Embryonic facial prominence (tissue), 1 donor: ENCODE measurements around the gene TRPM3.

ENCODE experiments used
- DNase-seq: peaks from one replicate; pipeline ENCODE4 v3.0.0-alpha.2; 2016; ENCODE audit errors: extremely low spot score

Gene TRPM3

DNA sequence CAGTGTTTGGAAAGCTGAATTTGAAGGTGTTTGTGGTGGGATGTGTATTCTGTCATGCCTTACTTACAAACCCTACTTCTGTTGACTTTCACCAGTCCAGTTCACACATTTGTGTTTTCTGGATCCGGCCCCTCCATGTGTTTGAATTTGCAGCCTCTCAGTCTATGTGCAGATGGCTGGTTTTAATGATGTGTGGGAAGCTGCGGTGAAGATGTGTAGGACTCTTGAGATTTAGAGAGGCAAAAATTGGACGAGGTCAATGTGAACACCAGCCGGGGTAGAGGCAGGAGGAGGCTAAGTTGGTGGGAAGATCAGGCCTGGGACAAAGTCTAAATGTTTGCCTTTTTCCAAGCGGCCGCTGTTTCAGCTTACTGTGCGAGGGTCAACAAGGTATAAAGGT lies 591.6 kb downstream of the TRPM3 start:
- DNase-seq: no peak

DNA sequence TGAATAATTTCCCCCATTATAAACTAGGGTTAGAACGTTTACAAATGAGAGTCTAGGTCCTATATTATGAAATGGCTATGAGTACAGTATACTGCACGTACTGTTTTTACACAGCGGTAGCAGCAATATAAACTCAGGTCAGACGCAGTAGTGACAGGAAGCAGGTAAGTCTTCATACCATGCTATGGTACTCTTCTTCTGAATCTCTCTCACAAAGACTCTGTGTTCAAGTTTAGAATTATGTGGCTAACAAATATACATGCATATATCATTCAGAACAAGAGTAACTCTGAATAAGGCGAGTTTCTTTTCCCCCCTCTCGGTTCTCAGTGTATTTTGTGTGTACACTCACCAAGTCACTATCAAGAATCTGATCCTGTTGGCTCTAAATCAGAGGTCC lies 592.0 kb downstream of the TRPM3 start:
- DNase-seq: no peak

DNA sequence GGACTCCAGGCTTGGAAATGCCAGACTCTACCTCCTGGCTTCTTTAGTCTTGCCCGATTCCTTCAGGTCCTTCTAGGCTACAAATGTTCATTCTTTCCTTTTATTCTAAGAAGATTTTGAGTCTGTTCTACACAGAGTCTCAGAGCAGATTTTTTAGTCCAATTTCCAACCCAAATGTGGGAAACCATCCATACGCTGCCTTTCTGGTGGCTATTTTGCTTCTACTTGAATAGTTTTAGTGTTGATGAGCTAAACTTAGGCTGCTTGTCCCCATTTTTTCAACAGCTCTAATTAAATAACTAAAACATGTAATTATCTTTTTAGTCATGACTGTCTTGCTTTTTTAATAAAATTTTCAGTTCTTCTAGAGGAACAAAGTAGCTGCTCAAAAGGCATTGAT lies 594.5 kb downstream of the TRPM3 start:
- DNase-seq: no peak

DNA sequence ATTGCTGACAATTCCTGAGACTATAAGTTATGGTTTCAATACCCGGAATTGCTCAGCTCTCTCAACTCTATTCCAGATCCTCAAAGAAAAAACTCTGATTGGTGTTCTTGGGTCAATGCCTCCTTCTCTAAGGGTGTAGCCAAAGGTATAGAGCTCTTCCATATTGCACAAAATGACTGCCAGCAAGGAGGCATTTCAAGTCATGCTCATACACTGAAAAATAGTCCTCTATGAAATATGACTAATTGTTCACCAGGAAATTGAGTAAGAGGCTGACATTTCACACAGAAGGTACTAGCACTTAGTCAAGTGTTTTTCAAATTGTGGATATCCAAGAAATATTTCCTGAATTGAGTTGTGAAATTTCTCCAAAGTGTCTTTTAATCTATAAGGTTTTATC lies 595.9 kb downstream of the TRPM3 start:
- DNase-seq: no peak

DNA sequence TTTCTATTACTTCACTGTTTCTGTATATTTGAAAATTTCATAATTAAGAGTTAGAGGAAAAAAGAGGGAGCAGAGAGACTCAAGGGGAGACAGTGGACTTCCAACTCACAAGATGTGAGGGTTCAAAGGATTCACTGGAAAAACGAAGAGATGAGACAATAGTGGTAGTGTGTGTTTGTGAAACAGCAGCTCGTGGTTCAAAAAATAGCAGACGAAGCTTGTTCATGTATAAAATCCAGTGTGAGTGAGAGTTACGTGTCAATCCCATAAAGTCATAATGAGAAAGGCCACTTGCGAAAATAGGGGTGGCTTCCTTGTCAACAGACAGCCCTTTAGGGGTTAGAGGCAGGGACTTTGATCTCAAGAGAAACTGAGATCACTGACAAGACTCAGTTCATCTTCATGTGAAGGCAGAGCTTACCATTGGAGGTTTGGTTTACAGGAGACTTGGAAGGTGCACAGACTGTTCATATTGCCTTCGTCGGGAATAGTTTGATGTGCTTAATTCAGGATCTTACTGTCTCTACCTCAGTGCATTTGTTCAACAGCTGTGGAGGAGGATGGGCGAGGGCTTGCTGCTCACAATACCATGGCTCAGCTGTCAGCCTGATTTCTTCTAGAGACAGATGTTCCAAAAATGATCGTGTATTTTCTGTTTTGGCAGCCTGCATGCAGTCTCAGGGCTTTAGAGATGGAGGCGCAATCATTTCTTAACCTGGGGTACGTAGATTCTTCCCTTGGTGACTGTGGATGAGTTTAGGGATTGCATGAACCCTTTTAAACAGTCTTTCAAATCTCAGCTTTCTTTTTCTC lies 601.3 kb downstream of the TRPM3 start:
- no peak for DNase-seq

DNA sequence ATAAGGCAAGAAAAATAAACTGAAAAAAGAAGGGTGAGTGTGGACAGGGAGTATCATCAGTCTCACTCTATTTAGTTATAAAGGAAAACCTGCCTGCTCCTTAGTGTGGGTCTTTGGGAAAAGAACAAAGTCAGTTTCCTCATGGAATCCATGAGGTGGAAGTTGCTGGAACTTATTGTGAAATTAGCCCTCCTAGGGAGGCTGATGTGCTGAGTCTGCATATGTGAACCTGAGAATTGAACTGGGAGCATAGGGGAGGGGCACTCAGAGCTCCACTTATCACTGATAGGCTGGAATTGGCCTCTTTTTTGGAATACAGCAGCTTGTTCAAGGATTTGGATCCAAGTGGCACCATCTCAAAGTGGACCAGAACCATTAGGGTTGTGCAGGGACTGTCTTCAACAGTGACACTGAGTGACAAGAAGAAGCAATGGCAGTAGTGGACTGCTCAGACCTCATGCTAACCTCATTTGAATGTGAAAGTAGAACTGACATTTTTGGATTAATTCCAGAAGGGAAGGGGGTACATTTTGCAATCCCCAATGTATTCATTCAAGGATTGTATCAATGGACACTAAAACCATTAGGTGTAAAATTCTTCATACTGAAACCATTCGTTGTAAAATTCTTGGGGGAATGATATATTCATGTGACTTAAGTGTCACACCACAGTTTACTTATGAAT lies 603.4 kb downstream of the TRPM3 start:
- DNase-seq: no peak

DNA sequence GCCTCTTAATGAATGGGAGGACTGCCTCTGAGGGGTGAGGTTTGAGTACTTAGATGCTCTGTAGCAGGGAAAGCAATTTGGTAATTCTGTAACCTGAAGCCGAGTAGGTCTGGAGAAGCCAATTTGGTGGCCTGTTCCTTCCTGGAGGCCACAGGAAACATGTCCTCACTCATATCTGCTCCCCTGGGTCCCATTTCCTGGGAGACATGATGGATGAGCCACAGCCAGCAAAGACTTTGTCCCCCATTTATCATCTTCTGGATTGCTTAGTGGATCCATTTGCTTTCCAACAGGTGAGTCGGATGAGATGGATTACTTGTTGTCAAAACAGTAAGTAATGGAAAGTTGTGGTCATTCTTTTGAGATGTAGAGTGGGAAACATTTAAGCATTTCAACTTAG lies 607.1 kb downstream of the TRPM3 start:
- DNase-seq: no peak

DNA sequence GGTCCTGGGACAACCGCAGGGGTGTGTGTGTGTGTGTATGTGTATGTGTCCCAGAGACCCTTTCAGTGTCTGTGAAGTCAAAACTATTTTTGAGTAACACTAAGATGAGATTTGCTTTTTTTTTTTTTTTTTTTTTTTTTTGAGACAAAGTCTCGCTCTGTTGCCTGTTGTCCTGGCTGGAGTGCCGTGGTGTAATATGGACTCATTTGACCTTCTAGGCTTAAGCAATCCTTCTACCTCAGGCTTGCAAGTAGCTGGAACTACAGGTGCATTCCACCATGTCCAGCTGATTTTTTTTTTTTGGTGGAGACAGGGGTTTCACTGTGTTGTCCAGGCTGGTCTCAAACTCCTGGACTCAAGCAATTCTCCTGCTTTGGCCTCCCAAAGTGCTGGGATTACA lies 609.6 kb downstream of the TRPM3 start:
- DNase-seq: no peak

DNA sequence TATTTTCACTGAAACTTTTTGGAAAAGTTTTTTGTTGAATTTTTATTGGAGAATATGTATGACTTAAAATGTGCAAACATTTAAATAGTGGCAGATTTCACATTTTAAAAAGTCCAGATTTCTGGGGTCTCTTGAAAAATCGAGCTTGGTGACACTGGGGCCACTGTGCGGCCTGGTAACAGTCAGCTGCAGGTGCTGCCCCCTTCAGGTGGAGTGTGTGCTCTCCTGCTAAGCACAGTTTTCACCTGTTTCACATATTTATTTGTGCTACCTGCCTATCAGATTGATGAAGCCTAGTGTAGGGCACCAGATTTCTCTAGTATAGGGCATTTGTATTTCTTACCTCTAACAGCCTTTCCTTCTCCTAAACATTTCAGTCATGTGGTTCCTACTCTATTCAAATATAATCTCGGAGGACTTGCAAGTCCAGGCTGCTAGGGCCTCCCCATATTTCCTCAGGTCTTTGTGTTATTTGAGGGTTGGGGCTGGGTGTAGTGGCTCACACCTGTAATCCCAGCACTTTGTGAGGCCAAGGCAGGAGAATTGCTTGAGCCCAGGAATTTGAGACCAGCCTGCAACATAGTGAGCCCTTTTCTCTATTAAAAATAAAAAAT lies 611.2 kb downstream of the TRPM3 start:
- no peak for DNase-seq

DNA sequence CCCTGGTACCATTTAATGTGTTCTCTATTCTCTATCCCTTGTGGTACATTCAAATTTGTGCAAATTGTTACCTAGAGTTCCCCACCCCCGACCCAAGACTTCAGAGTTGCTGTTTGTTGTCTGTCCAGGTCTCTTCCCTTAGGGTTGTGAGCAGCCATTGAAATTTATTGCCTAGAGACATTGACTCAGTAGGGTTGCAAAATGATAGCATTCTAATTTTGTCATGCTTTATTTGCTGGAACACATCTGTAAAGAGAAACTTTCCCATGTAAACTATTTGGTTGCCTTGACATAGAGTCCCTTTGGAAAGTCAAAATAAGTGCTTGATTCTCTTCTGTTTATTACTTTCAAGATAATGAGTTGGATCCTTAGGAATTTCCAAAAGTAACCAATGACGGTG lies 615.3 kb downstream of the TRPM3 start:
- no peak for DNase-seq

DNA sequence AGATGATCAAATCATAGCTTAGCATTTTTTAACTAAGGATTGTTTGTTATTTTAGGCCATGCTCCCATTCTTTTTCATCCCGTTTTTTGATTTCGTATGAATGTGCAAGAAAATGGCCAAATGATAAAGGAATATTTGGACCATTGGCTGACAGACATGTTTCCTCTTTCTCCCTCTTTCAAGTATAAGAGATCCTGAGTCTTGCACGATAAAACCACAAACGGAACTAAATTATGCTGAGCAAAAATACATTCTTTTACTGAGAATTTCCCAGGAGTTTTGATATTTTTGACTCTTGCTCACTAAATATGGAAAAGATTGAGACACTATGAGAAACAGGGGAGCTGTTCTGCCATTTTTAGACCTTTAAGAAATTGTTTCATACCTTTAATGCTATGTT lies 616.6 kb downstream of the TRPM3 start:
- no peak for DNase-seq

DNA sequence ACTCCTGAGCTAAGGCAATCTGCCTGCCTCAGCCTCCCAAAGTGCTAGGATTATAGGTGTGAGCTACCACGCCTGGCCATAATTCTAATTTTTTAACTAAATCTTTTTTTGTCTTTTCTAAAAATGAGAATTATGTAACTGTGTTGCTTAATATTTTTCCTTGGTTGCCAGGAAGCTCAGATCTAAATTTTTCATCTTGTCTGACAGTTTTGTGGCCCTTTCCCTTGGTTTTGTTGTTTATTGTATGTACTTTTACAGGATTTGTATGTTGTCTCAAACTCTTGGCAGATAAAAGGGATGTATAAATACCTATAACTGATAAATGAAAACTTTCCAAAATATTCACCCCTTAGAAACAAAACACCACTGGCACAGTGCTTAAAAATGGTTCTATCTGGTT lies 618.7 kb downstream of the TRPM3 start:
- DNase-seq: no peak

DNA sequence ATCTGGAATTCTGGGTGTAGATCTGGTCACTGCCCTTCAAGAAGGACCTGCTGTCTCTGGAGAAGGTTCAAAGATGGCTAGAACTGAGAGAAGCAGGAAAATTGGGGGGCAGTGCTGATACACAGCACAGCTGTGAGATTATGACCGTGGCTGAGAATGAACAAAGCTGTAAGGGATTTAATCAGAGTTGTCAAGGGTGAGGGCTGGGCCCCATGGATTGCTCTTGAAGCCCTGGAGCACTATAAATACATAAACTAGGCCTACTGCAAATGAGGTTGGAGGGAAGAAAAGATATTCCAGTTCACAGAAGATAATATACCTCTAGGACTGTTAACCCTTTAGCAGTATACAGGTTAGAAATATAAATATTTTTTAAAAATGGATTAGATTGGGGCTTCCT lies 620.6 kb downstream of the TRPM3 start:
- no peak for DNase-seq

DNA sequence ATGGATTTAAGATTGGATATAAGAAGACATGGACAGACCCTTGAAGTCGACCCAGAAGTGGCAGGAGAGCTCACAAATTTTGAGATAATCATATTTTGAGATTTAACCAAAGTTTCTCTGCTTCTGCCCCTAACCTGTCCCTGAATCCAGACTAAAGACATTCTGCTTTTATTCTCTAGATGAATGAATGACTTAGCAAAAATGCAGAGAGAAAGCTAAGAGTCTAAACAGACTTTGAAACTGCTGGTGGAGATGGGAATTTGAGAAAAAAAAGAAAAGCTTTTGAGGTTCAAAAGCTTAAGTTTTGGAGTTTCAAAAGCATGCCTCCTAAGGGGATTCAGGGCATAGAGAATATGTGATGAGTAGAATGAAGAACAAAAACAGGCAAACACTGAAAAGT lies 621.8 kb downstream of the TRPM3 start:
- DNase-seq: no peak

DNA sequence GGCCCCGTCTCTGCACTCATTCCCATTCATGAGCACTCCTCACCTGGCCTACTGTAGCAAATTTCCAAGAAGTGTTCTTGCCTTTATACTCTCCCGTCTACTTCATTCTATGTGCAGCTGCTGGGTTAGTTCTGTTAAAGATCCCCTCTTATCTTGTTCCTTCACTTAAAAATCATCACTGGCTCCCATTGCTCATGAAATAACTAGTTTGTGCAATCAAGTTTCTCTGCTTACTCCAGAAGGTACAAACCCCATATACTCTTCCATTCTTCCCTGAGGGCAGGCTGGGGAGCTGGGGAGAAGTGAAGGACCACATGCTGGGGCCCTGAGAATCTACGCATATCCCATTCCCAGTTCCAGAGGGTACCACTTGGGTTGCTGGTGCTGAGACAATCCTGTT lies 622.6 kb downstream of the TRPM3 start:
- DNase-seq: no peak

DNA sequence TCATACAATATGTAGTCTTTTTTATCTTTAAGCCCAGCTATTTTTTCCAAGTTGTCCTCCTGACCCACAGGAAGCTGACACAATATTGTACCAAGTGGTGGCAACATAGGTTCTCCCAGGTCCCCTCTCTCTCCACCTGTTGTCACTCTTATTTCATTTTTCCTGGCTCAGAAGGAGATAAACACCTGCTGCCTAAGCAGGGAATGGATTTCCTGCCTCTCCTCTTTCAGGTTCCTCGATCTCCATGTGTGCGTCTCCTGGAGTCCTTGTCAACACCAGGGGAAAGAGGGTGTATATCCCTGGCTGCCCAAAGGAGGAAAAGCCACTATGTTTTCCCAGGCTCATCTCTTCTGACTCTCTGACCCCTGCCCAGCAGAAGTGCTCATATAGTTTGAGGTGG lies 625.2 kb downstream of the TRPM3 start:
- DNase-seq: no peak

DNA sequence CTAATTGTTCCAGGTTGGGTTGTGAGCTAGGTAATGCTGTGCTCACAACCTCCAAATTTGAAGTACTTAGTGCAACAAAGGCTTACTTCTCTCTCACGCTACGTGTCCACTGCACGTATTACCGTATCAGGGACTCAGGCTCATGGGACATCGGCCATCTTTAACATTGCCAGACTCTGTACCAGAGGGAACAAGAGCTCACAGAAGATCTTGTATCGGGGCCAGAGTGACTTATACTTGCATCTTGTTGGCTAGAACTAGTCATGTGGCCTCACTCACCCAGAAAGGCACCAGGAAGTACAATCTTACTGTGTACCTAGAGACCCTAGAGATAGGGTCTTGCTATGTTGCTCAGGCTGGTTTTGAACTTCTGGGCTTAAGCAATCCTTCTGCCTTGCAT lies 625.9 kb downstream of the TRPM3 start:
- no peak for DNase-seq

DNA sequence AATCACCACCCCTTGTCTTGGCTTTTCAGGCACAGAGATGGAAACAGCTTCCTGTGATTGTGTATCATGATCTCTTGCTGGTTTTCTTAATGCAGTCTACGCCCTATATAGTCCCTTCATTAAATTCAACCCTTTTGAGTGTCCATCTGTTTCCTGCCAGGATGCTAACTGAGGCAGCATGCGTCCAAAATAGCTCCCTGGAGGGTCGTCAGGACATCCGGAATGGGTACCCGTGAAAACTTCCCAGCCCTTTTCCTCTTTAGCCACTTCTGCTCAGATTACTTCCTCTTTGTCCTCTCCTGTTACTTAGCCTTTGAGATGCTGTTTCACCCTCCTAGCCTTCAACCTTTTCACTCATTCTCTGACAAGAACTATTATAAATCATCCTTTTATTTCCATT lies 627.2 kb downstream of the TRPM3 start:
- no peak for DNase-seq

DNA sequence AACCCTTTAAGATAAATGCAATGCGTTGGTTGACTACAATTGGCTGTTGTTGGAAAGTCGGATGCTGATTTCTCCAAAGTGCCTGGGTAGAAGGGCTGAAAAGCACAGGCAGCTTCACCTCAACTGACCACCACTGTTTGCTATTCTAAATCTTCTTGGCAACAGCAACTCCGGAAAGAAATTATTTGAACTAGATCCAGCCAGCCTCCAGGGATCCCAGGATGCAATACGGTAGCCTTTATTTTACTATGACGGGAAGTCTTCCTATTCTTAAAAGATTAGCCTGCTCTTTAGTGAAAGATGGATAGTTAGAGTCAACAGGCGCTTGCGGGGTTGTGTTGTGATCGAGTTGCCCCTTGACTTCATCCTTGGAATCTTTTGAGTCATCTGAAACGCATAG lies 628.4 kb downstream of the TRPM3 start:
- DNase-seq: no peak

DNA sequence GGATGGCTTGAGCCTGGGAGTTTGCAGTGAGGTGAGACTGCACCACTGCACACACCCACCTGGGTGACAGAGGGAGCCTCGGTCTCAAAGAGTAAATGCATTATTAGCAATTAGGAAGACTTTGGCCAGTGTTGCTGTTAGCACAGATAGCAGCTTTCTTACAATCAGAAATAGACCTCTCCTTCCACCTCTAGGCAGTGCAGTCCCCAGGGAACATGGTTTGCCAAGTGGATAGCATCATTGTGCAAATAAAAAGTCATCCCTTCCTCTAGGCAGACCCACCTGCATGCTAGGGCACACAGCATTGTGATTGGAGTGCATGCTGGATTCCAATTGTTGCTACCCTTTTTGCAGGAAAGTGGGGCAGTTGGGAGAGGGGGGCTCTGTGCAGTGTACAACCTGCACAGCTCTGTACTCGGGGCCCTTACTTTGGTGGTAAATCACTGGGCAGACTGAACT lies 629.1 kb downstream of the TRPM3 start:
- no peak for DNase-seq

DNA sequence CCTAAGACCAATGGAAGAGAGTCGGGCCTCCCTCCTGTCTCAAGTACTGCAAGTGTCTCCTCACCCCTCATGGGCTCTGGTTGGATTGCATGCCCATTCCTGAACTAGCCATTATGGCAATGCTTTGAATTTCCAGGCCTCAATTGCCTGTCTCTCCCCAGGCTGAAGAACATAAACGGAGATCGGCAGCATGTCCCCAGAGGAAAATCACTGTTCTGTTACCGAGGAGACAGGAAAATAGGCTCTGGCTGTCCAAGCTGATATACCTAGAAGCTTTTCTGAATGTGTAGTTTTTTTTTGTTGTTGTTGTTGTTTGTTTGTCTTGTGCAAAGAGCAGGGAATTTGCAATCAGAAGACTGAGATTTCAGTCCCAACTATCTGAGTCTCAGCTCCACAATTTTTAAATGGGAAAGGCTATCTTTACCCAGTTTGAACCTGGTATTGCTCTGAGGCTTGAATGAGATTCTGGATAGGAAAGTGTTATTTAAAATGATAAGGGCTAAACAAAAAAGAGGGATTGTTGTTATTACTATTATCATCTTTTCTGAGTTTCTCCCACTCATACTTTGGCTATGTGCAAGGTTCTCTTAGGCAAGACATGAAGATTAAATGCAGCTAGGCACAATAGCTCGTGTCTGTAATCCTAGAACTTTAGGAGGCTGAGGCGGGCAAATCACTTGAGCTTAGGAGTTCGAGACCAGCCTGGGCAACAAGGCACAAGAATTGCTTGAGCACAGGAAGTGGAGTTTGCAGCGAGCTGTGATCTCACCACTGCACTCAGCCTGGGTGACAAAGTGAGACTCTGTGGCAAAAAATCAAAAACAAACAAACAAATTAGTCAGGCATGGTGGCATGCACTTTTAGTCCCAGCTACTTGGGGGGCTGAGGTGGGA lies 629.7 kb downstream of the TRPM3 start:
- no peak for DNase-seq

DNA sequence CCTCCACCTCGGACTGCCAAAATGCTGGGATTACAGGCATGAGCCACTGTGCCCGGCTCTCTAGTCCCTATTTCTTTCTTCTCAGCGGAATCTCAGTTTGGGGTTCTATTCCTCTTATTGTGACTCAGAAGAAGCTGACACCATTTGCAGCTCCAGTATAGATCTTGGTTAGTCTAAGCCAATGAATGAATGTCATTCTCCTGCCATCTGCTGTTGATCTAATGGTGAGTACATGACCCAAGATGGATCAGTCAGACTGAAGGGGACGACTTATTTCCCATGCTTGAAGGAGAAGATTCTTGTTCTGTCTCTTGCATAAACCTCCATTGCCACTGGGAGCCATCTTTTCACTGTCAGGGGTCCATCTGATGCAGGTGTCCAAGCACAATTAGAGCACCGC lies 630.9 kb downstream of the TRPM3 start:
- no peak for DNase-seq
